Neural crest cell (in vitro differentiated cells): ENCODE data around the gene FAM219A. TPM values are rescaled to one million over a fixed set of nuclear protein-coding genes. Genes with fewer than 3 reads are reported as not detected.
"Not testable (repeated sequence)": the region's sequence is repeated elsewhere in the genome, so short reads cannot be mapped to it uniquely, and the experiment has no call there.

Experiments used
- DNase-seq: peaks from one replicate; pipeline ENCODE4 v3.0.0; 2021; ENCODE audit warnings: low read depth, mixed read lengths, low spot score
- H3K27ac Mint-ChIP-seq: one replicate; pipeline ENCODE4 v1.8.0; 2021; ENCODE audit warnings: mild to moderate bottlenecking, mixed read lengths; ENCODE audit not compliant: unreplicated experiment
- H3K27me3 Mint-ChIP-seq: 2 replicates; pipeline ENCODE4 v1.8.0; 2021; ENCODE audit warnings: low read depth, mild to moderate bottlenecking, mixed read lengths
- H3K36me3 Mint-ChIP-seq: 2 replicates; pipeline ENCODE4 v1.8.0; 2021; ENCODE audit warnings: low read depth, mild to moderate bottlenecking, mixed read lengths
- H3K4me1 Mint-ChIP-seq: 2 replicates; pipeline ENCODE4 v1.8.0; 2021; ENCODE audit warnings: mixed read lengths
- H3K4me3 Mint-ChIP-seq: one replicate; pipeline ENCODE4 v1.8.0; 2021; ENCODE audit warnings: mild to moderate bottlenecking, mixed read lengths
- H3K9me3 Mint-ChIP-seq: 2 replicates; pipeline ENCODE4 v1.8.0; 2021; ENCODE audit warnings: mixed read lengths
- total RNA-seq: library from RNA; stranded (reverse); gene quantifications from 2 replicates; pipeline ENCODE4 v1.2.1, GENCODE V29; 2021
- TF ChIP-seq, protein P1 (sequence below): fragments of 200-600 bp; sonication (generic); conservative IDR thresholded peaks from 2 replicates; pipeline ENCODE4 v1.5.0; 2021; ENCODE audit warnings: antibody characterized with exemption, mild to moderate bottlenecking

FAM219A gene
- total RNA-seq, 1 donor from 2014 or later, result 20.9 TPM

GRCh38 chr9:34370970-34371880 lies 87.1 kb downstream of the FAM219A start:
- Mint-ChIP-seq H3K4me3 (no peak overlapping the region), H3K9me3 (no peaks in the 10 kb centered on the region), H3K27me3 (peaks cover 20% of the 10 kb centered on the region), H3K27ac (no peak overlapping the region), H3K4me1 (peaks cover 8% of the 10 kb centered on the region), H3K36me3 (peaks cover 17% of the 10 kb centered on the region)
- no peak for DNase-seq
- TF ChIP-seq, protein P1, sequence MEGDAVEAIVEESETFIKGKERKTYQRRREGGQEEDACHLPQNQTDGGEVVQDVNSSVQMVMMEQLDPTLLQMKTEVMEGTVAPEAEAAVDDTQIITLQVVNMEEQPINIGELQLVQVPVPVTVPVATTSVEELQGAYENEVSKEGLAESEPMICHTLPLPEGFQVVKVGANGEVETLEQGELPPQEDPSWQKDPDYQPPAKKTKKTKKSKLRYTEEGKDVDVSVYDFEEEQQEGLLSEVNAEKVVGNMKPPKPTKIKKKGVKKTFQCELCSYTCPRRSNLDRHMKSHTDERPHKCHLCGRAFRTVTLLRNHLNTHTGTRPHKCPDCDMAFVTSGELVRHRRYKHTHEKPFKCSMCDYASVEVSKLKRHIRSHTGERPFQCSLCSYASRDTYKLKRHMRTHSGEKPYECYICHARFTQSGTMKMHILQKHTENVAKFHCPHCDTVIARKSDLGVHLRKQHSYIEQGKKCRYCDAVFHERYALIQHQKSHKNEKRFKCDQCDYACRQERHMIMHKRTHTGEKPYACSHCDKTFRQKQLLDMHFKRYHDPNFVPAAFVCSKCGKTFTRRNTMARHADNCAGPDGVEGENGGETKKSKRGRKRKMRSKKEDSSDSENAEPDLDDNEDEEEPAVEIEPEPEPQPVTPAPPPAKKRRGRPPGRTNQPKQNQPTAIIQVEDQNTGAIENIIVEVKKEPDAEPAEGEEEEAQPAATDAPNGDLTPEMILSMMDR, result no peak

GRCh38 chr9:34370335-34370969 lies 87.9 kb downstream of the FAM219A start:
- TF ChIP-seq, protein P1, result no peak
- H3K27ac Mint-ChIP-seq, result no peak overlapping the region
- peaks cover 12% of the 10 kb centered on the region for H3K27me3 Mint-ChIP-seq
- no peak for DNase-seq
- H3K36me3 Mint-ChIP-seq, result peaks cover 17% of the 10 kb centered on the region
- H3K4me3 Mint-ChIP-seq, result no peak overlapping the region
- H3K4me1 Mint-ChIP-seq, result peaks cover 3% of the 10 kb centered on the region
- no peaks in the 10 kb centered on the region for H3K9me3 Mint-ChIP-seq

DNA sequence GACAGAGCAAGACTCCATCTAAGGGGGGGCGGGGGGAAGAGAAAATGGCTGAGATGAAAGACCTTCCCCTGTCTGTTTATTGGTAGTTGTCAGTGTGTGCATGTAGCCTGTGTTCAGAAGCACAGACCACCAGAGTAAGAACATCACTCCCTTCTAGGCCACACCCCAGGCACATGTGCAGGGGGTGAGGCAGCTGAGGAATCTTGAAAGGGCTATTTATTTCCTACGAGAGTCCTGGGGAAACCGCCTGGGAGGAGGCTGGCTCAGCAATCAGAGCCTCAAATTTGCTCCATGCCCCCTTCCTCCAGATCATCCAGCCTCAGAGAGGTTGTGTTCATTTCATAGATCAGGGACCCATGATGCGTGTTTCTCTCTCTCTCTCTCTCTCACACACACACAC lies 88.7 kb downstream of the FAM219A start:
- Mint-ChIP-seq H3K9me3 (no peaks in the 10 kb centered on the region), H3K27ac (no peak overlapping the region), H3K36me3 (peaks cover 17% of the 10 kb centered on the region), H3K4me3 (no peak overlapping the region), H3K4me1 (no peaks in the 10 kb centered on the region), H3K27me3 (peaks cover 6% of the 10 kb centered on the region)
- TF ChIP-seq, protein P1, result no peak
- DNase-seq, result no peak

- H3K27me3 Mint-ChIP-seq, DNase-seq, H3K4me1 Mint-ChIP-seq, H3K9me3 Mint-ChIP-seq, H3K4me3 Mint-ChIP-seq, H3K27ac Mint-ChIP-seq: not testable (repeated sequence)
- peaks cover 13% of the 10 kb centered on the region for H3K36me3 Mint-ChIP-seq
These were observed 89.6 kb downstream of the FAM219A start for GRCh38 chr9:34368796-34369195.

GRCh38 chr9:34367751-34368410 lies 90.5 kb downstream of the FAM219A start:
- H3K27ac Mint-ChIP-seq, DNase-seq, H3K27me3 Mint-ChIP-seq, H3K4me3 Mint-ChIP-seq, H3K9me3 Mint-ChIP-seq: not testable (repeated sequence)
- Mint-ChIP-seq H3K36me3 (peaks cover 13% of the 10 kb centered on the region), H3K4me1 (peaks cover 16% of the 10 kb centered on the region)

GRCh38 chr9:34366365-34366764 lies 92.0 kb downstream of the FAM219A start:
- peaks cover 20% of the 10 kb centered on the region for H3K4me1 Mint-ChIP-seq
- H3K9me3 Mint-ChIP-seq, result no peaks in the 10 kb centered on the region
- DNase-seq, result no peak
- no peak overlapping the region for H3K27ac Mint-ChIP-seq
- TF ChIP-seq, protein P1, result no peak
- H3K36me3 Mint-ChIP-seq, result peaks cover 13% of the 10 kb centered on the region
- no peak overlapping the region for H3K4me3 Mint-ChIP-seq
- peaks cover 2% of the 10 kb centered on the region for H3K27me3 Mint-ChIP-seq
